GM18502 (cell line): ENCODE results near the gene TNNT3.
"Not testable (repeated sequence)": the region's sequence is repeated elsewhere in the genome, so short reads cannot be mapped to it uniquely, and the experiment has no call there.

ENCODE experiments used
- ATAC-seq: cut with Tn5 transposase; IDR thresholded peaks from one replicate; pipeline ENCODE4 v1.9.1; 2021; ENCODE audit warnings: mild to moderate bottlenecking; ENCODE audit not compliant: unreplicated experiment, poor library complexity

TNNT3 gene

DNA sequence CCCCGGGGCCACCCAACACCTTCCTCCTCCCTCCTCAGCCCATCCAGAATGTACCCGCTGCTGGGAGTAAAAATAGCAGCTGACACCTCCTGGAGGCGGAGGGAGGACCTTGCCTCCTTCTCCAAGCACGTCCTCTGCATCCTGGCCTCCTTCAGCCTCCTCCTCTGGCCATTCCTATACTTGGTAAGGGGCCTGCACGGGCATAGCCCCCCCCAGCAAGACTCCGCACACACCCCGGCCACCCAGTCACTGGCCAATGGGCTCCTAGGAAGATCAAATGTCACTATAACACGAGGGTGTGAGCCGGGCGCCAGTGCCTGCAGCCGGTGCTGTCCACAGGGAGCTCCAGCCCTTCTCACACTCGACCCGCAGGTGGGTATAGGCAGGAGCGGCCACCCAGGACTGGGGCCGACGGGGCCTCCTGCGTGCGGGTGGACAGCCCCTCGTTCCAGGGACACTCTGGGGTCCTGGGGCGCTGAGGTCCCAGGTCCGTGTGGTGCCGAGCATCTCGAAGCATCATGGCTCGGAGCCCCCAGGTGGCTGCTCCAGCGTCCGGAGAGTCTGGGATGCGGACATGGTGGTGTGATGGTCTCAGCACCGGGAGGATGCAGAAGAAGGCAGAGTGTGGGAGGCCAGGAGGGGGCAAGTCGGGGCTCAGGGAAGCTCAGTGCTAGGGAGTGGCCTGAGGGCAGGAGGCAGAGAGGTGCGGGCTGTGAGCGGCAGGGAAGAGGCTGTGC lies at the start of gene TNNT3:
Gene TNNT3, plus strand, starts transcription at position 313 of the 737 bp plus-strand sequence. CDS start 3,172 bp downstream, outside the sequence.
- ATAC-seq: no peak

GRCh38 chr11:1870326-1870696 lies 49.2 kb upstream of the TNNT3 start:
- no peak for ATAC-seq

- ATAC-seq: no peak
Observed at GRCh38 chr11:1870721-1871466, 48.6 kb upstream of the TNNT3 start.

DNA sequence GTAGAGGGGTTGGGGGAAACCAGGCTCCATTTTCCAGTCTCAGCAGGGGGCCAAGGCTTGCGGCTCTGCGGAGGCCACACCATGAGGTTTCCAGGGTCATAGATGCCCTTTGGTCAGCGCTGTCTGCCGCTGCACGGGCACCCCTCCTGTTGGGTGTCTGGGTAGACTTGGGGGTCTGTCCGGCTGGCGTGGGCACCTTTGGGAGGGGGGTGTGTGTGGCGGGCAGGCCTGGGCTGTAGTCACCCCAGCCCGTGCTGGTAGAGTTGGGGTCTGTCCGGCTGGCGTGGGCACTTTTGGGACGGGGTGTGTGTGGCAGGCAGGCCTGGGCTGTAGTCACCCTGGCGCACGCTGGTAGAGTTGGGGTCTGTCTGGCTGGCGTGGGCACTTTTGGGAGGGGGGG lies 48.0 kb upstream of the TNNT3 start:
- no peak for ATAC-seq

GRCh38 chr11:1872267-1872985 lies 47.1 kb upstream of the TNNT3 start:
- ATAC-seq: no peak

DNA sequence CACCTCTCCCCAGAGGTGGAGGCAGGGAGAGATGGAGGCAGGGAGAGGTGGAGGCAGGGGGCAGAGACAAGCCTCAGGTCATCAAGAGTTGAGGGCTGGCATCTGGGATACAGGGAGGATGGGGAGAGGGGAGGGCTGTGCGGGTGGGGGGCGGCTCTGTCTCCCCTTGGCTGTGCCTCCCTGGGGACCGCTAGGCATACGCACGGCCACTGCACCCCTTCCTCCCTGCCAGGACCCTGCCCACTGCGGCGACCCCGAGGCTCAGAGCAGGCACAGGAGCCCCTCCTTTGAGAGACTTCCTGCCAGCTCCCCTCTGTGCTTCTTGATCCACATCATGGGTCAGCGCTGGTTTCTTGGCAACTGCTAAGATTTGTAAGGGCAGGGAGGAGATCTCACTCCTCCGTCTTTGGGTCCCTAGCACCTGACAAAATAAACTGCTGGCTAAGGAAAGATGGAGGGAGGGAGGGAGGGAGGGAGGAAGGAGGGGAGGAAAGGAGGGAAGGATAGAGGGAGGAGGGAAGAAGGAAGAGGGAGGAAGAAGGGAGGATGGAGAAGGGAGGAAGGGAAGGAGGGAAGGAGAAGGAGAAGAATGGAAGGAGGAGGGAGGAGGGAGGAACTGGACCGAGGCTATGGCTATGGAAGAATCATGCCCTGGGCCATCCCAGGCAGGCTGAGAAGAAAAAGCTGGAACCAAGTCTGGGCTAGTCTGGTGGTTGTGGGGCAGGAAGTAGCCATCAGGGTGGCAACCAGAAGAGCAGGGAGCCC lies 46.3 kb upstream of the TNNT3 start:
- no peak for ATAC-seq

DNA sequence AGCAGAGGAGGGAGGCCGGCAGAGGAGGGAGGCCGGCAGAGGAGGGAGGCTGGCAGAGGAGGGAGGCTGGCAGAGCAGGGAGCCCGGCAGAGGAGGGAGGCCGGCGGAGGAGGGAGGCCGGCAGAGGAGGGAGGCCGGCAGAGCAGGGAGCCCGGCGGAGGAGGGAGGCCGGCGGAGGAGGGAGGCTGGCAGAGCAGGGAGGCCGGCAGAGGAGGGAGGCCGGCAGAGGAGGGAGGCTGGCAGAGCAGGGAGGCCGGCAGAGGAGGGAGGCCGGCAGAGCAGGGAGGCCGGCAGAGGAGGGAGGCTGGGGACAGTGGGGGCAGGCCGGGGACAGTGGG lies 45.7 kb upstream of the TNNT3 start:
- not testable (repeated sequence) for ATAC-seq

DNA sequence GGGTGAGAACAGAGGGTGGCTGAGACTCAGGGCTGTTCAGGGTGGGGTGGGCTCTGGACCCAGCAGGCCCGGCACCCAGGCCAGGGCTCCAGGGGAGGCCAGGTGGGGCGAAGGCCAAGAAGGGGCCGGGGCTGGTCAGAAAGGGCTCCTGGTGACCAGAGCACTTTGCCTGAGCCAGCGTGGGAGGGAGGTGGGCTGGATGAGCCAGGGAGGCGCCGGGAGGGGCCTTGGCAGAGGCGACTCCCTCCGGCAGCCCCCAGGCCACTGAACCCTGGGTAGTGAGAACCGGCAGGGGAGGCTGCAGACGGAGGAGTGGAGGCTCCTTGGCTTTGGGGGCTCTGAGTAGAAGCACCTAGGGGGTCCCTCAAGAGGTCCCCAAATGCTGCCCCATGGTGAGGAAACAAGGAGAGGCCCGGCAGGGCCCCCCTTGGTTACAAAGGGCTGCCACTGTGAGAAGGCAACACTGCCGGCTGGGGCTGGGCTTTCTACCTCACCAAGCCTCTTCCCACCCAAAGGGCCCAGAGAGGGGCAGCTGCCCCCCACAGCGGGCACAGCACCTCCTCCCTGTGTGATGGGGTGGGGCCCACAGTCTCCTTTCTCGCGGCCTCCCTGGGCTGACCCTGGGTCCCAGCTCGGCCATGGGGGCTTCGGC lies 44.9 kb upstream of the TNNT3 start:
- not testable (repeated sequence) for ATAC-seq

- ATAC-seq: no peak
Observed at GRCh38 chr11:1875093-1875850, 44.2 kb upstream of the TNNT3 start.

DNA sequence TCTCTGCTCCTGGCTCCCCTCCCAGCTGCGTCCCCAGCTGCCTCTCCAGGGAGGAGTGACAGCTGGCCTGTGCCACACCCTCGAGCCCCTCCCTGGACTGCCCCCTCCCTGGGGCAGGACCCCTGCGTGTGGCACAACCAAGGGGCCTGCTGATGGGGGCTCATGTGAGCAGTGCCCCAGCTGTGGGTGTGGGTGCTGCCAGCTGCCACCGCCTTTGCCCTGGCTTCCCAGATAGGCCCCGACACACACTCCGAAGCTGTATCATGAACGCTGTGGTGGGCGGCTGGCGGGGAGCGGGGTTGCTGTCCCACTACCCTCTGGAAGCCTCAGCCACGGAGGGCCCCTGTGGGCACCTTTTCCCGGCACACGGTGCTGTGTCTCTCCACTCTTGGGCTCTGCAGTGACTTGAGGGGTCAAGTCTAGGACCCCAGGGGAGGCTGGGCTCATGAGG lies 43.6 kb upstream of the TNNT3 start:
- not testable (repeated sequence) for ATAC-seq

GRCh38 chr11:1876361-1877063 lies 43.0 kb upstream of the TNNT3 start:
- no peak for ATAC-seq

- ATAC-seq: no peak
Observed at GRCh38 chr11:1877211-1878136, 42.0 kb upstream of the TNNT3 start.

DNA sequence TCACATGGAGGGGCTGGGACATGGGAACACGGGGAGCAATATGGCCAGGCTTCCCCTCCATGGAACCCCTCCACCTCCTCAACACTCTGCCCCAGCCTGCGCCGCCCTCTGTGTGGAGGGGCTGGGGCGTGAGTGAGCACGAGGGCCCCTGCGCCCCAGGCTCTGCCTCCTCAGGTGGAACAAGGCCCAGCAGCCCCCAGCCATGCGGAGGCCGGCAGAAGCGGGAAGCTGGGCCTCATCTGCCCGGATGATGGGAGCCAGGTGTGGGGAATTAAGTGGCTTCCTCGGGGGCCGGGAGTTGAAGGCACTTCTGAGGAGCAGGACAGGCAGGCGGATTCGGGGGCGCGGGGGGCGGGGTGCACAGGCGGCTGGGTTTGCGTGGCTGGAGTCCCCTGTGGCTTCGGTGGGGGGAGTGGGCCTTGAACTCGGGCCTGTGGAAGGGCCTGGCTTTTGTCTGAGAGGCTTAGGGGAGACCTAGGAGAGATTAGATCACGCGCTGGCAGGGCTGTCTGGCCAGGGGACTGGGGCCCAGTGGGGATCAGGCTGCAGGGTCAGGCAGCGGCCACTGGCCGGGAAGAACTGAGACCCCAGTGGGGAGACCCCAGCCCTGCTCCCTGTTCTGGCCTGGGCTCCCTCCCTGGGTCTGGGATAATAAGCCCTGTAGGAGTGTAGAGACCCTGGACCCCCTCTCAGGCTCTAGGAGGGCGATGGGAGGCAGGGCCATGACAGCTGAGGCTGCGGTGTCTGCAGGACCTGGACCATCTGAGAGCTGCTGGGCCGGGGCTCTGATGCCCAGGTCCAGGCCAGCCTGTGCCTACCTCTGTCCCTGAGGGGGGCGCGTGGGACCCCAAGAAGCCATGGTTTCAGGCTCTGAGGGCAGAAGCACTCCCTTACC lies 41.1 kb upstream of the TNNT3 start:
- no peak for ATAC-seq

DNA sequence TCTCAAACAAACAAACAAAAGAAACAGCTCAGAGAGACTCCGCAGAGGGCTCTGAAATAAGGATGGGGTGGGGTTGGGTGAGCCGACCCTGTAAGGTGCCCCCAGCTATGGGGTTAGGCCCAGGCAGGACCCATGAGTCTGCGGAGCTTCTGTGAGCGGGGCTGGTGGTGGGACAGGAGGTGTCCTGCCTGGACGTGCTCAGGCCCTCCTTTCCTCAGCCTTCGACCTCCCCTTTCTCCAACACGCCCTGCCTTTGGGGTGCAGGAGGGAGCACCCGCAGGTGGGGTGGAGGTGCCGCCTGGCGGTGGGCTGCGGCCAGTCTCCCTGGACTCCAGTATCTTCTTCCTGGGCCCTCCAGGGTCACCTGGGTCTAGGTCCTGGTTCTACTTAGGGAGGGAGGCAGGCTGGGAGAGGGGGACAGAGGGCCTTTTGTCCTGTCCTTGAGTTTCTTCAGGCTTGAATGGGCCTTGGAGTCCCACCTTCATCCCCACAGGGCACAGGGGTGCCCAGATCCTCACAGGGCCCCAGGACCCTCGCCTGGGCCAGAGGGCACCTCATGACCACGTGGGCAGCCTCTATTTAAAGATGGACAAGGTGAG lies 40.1 kb upstream of the TNNT3 start:
- no peak for ATAC-seq

DNA sequence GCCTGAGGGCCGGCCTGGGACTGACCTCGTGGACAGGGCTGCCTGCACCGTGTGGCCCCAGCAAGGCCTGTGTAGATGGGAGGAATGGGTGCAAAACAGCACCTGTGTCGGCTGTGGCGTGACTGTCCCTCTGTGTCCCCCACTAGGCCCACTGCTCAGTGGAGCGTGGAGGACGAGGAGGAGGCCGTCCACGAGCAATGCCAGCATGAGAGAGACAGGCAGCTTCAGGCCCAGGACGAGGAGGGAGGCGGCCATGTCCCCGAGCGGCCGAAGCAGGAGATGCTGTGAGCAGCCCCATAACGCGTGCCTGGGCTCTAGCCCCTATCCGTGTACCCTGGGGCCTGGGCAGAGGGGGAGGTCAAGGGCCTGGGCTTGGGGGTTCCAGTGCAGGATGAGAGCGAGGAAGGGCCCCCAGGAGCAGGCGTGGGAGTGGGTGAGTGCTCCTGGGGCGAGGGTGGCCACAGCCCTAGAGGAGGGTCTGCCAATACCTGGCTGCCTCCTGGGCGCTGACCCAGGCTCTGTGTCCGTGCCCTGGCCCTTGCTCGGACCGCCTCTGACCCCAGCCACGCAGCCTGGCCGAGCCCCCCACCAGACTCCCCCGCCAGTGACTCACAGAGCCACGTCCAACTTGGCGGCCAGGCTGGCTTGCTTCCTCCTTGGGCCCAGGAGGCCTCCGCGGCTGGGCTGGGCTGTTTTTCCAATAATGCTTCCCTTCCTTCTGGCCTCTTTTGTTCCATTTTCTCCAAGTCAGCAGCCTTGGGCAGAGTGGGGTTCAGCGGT lies 39.4 kb upstream of the TNNT3 start:
- ATAC-seq: no peak
